Tibial nerve (tissue), 4 donors: ENCODE data around the gene COMMD4. TPM values are rescaled to one million over a fixed set of nuclear protein-coding genes. Genes with fewer than 3 reads are reported as not detected.
"Not testable (repeated sequence)": the region's sequence is repeated elsewhere in the genome, so short reads cannot be mapped to it uniquely, and the experiment has no call there.

Experiments
- DNase-seq, 2 donors: peaks; one replicate each; pipeline ENCODE4 v3.0.0-alpha.2; 2019; ENCODE audit warnings: low spot score in 2 of 2
- H3K27ac ChIP-seq, 4 donors: fragments of 200-600 bp; sonication (generic) in 3 of 4; one replicate each; pipeline ENCODE4 v1.5.1; 2017 to 2019; ENCODE audit warnings: mild to moderate bottlenecking in 1 of 4
- H3K27me3 ChIP-seq, 2 donors: fragments of 200-600 bp; sonication (generic) in 1 of 2; one replicate each; pipeline versions ENCODE4 v1.5.1 to v1.6.0; 2017 to 2019
- H3K36me3 ChIP-seq, 3 donors: fragments of 200-600 bp; sonication (generic); one replicate each; pipeline ENCODE4 v1.5.1; 2018 to 2019
- H3K4me1 ChIP-seq, 4 donors: fragments of 200-600 bp; sonication (generic) in 3 of 4; one replicate each; pipeline ENCODE4 v1.5.1; 2017 to 2019
- H3K4me3 ChIP-seq, 4 donors: fragments of 200-600 bp; sonication (generic) in 3 of 4; one replicate each; pipeline ENCODE4 v1.5.1; 2017 to 2019; ENCODE audit warnings: mild to moderate bottlenecking in 1 of 4, moderate library complexity in 1 of 4
- H3K9me3 ChIP-seq, 4 donors: fragments of 200-600 bp; sonication (generic) in 3 of 4; one replicate each; pipeline ENCODE4 v1.5.1; 2017 to 2019
- CTCF ChIP-seq, 5 experiments: fragments of 200-600 bp in 3 of 5; fragments of 450-650 bp in 2 of 5; sonication (generic) in 3 of 5; IDR thresholded peaks; one replicate each; pipeline ENCODE4 v1.5.1; 2016 to 2019; ENCODE audit warnings: antibody characterized with exemption in 5 of 5, mild to moderate bottlenecking in 3 of 5, moderate library complexity in 2 of 5
- EP300 ChIP-seq, 2 donors: sonication (generic); formaldehyde crosslinking; IDR thresholded peaks; one replicate each; pipeline ENCODE4 v1.6.1; 2017; ENCODE audit warnings: antibody characterized with exemption in 2 of 2, mild to moderate bottlenecking in 1 of 2
- POLR2A ChIP-seq, 2 donors: fragments of 450-650 bp; IDR thresholded peaks; one replicate each; pipeline ENCODE4 v1.6.1; 2017; ENCODE audit warnings: antibody characterized with exemption in 2 of 2, mild to moderate bottlenecking in 2 of 2, moderate library complexity in 2 of 2
- WGBS, 2 donors: methylation state at CpG; one replicate each; pipeline ENCODE4 v1.1.5; 2018; 5-methylcytosine and 5-hydroxymethylcytosine counted together
- total RNA-seq, 4 donors: library from RNA; depleted of rRNA; stranded (reverse); fragments of >200 nt; gene quantifications; one replicate each; pipeline ENCODE4 v1.1.0, GENCODE V29; 2016

Gene COMMD4
- total RNA-seq, 4 donors from 2014 or later = 57.1 to 88.5 (median 66.2) TPM

GRCh38 chr15:75348562-75349350 lies 12.9 kb downstream of the COMMD4 start:
- no peaks in the 10 kb centered on the region for H3K9me3 ChIP-seq
- 40 to 43% methylated on average over 38 to 46 of the region's 46 CpGs for WGBS, 2 donors
- peaks cover 0 to 33% (median 13%) of the 10 kb centered on the region in 4 donors for H3K4me1 ChIP-seq
- TF ChIP-seq POLR2A (IDR thresholded peaks at IDR 0.05) (no peak), CTCF (IDR thresholded peaks at IDR 0.05) (no peak), EP300 (IDR thresholded peaks at IDR 0.05) (no peak)
- peak overlapping the region; percentile 60 to 89 (median 70) for H3K4me3 ChIP-seq
- peaks cover 0 to 16% (median 0%) of the 10 kb centered on the region in 3 donors for H3K36me3 ChIP-seq
- H3K27ac ChIP-seq = peak overlapping the region in 3 of 4 donors; percentile 0 to 86 (median 69)
- DNase-seq = no peak
- no peaks in the 10 kb centered on the region for H3K27me3 ChIP-seq

GRCh38 chr15:75349351-75349669 lies 13.4 kb downstream of the COMMD4 start:
- H3K27me3 ChIP-seq, H3K4me3 ChIP-seq, DNase-seq, H3K9me3 ChIP-seq: not testable (repeated sequence)
- peaks cover 0 to 29% (median 13%) of the 10 kb centered on the region in 4 donors for H3K4me1 ChIP-seq
- H3K27ac ChIP-seq = peak overlapping the region in 1 of 4 donors; percentile 86
- H3K36me3 ChIP-seq = peaks cover 0 to 22% (median 0%) of the 10 kb centered on the region in 3 donors
- 88% methylated on average over 7 to 8 of the region's 8 CpGs for WGBS, 2 donors

GRCh38 chr15:75349851-75350588 lies 14.2 kb downstream of the COMMD4 start:
- no peak for DNase-seq
- no peak overlapping the region for H3K4me3 ChIP-seq
- H3K27me3 ChIP-seq = no peaks in the 10 kb centered on the region
- WGBS, 2 donors = 75 to 80% methylated on average over 9 of the region's 9 CpGs
- no peak overlapping the region for H3K27ac ChIP-seq
- no peaks in the 10 kb centered on the region for H3K9me3 ChIP-seq
- peaks cover 0 to 29% (median 0%) of the 10 kb centered on the region in 3 donors for H3K36me3 ChIP-seq
- peaks cover 0 to 29% (median 13%) of the 10 kb centered on the region in 4 donors for H3K4me1 ChIP-seq
- no peak for TF ChIP-seq EP300 (IDR thresholded peaks at IDR 0.05)
- TF ChIP-seq POLR2A (IDR thresholded peaks at IDR 0.05) = no peak
- no peak for TF ChIP-seq CTCF (IDR thresholded peaks at IDR 0.05)

GRCh38 chr15:75350601-75351361 lies 14.9 kb downstream of the COMMD4 start:
- TF ChIP-seq CTCF (IDR thresholded peaks at IDR 0.05) (no peak), POLR2A (IDR thresholded peaks at IDR 0.05) (no peak), EP300 (IDR thresholded peaks at IDR 0.05) (no peak)
- Histone ChIP-seq H3K4me1 (peaks cover 0 to 29% (median 13%) of the 10 kb centered on the region in 4 donors), H3K36me3 (peaks cover 0 to 36% (median 0%) of the 10 kb centered on the region in 3 donors), H3K4me3 (no peak overlapping the region), H3K27me3 (no peaks in the 10 kb centered on the region), H3K9me3 (no peaks in the 10 kb centered on the region), H3K27ac (no peak overlapping the region)
- WGBS, 2 donors = 67 to 68% methylated on average over 7 of the region's 7 CpGs
- DNase-seq = no peak

GRCh38 chr15:75352186-75353080 lies 16.6 kb downstream of the COMMD4 start:
- Histone ChIP-seq H3K4me1 (peaks cover 0 to 19% (median 9%) of the 10 kb centered on the region in 4 donors), H3K4me3 (no peak overlapping the region), H3K27me3 (no peaks in the 10 kb centered on the region), H3K9me3 (no peaks in the 10 kb centered on the region), H3K27ac (no peak overlapping the region), H3K36me3 (peaks cover 0 to 53% (median 8%) of the 10 kb centered on the region in 3 donors)
- no peak for DNase-seq
- no peak for TF ChIP-seq POLR2A (IDR thresholded peaks at IDR 0.05)
- TF ChIP-seq EP300 (IDR thresholded peaks at IDR 0.05) = no peak
- no peak for TF ChIP-seq CTCF (IDR thresholded peaks at IDR 0.05)
- 87 to 88% methylated on average over 13 to 16 of the region's 16 CpGs for WGBS, 2 donors
